Hippocampal formation (tissue), 2 donors: ENCODE measurements around the gene FAM3D.
"Not testable (repeated sequence)": the region's sequence is repeated elsewhere in the genome, so short reads cannot be mapped to it uniquely, and the experiment has no call there.

Experiments
- DNase-seq, 2 donors: peaks; one replicate each; lab custom pipeline; 2025; lab: John Stamatoyannopoulos, UW

The FAM3D gene

GRCh38 chr3:58683466-58683865 is 16.9 kb upstream of the FAM3D start:
- no peak for DNase-seq

GRCh38 chr3:58683001-58683458 is 16.5 kb upstream of the FAM3D start:
- DNase-seq, result no peak

- DNase-seq, result no peak
These were observed 15.3 kb upstream of the FAM3D start for GRCh38 chr3:58681863-58682262.

DNA sequence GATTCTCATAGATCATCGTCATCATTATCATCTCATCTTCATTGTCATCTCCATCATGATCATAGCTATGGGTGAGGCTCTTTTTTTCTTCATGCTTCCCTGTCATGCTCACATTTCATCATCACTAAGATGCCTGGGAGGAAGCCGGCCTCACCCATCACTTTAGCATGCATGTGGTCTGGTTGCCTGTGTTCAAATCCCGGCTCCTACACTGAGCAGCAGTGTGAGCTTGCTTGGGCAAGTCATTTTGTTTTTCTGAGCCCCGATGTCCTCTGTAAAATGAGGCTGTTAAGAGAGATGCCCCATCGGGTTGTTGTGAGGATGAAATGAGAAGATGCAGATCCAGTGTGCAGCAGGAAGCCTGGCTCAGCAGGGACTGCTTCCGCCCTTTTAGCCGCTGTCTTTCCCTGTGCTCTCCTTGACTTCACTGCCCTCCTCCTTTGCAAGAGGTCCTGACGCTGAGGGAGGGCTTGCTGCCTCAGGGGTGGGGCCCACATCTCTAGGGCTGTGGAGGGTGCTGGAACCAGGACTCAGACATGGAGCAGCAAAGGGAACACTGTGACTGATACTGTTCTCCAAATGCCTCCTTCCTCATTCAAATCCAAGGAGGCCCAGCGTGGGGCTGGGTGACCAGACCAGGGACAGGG is 14.4 kb upstream of the FAM3D start:
- DNase-seq, result no peak

- no peak for DNase-seq
These were observed 13.5 kb upstream of the FAM3D start for GRCh38 chr3:58679974-58680666.

- DNase-seq, result no peak
These were observed 12.9 kb upstream of the FAM3D start for GRCh38 chr3:58679446-58679845.

- not testable (repeated sequence) for DNase-seq
These were observed 11.8 kb upstream of the FAM3D start for GRCh38 chr3:58678177-58678970.

- no peak for DNase-seq
These were observed 6.3 kb upstream of the FAM3D start for GRCh38 chr3:58672880-58673279.

DNA sequence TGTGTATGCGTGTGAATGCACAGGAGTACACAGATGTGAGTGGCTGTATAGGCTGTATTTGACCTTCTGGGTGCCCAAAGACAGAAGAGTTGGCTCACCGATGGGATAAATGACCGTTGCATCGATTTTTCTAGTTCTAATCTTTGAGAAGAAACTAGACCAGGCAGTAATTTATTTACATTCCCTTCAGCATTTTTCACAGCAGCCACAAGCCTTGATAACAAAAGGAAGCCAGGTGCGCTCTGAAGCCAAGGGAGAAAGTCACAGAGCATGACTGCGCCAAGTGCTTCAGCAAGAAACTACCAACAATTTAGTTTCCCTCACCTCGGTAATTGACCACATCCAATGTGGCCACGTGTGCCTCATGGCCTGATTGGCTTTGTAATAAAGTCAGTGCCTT is 5.9 kb upstream of the FAM3D start:
- no peak for DNase-seq

DNA sequence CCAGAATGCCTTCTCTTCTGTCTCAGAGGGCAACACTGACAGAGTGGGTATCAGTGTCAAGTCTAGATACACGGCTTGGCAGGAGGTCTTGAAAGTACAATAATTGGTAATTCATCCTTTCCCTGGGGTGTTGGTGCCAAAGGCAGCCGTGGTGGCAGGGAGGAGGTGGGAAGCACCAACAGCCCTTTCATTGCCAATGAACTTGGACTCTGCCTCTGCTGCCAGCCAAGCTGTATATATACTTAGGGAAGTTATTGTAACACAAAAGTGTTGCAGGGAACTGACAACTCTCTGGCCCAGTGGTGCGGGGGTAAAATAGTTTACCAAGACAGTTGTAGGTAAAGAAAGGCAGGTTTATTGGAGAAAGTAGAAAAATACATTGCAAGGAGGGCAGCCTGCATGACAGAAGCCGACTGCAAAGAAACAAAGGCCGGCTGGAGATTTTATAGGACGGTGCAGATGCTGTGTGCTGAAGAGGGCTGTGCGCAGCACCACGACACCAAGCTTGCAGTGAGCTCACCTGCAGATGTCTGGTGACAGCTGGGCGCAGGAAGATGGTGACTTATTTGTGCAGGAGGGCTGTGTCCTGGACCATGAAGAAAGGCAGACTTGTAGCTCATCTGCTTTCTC is 4.0 kb upstream of the FAM3D start:
- DNase-seq, result no peak

DNA sequence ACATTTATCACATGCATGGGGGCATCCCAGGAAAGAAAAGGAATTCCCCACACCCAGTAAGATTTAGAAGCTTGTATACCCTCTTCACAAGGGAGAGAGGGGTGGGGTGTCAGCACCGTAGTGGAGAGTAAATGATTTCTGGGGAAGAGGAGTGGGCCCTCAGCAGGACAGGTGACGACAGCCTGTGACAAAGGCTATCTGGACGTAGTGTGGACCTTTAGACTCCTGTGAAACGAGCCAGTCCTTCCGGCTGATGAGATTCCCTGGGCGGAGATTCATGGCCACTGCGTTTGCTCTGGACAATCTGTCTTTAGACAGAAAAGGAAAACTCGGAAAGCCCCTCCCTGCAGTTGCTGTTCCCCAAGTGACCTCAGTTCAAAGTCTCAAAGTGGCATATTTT is 1.7 kb upstream of the FAM3D start:
- DNase-seq, result no peak

DNA sequence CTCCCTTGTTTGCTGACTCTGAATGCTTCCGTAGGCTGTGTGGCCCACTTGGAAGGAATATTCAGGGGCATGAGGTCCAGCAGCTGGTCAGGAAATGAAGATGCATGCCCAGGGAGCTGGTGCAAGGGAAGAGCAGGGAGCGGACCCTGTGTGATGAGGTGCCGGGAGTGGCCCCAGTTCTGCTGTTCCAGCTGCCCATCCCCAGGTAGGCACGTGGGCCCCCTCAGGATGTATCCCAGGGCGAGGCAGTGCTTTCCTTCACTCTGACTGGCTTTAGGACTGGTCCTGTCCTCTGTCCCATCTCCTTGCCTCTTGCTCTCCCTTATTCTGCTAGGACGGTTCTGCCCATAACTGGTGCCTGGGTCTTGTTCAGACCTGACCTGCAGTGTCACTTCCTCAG is 1.1 kb upstream of the FAM3D start:
- DNase-seq, result no peak

DNA sequence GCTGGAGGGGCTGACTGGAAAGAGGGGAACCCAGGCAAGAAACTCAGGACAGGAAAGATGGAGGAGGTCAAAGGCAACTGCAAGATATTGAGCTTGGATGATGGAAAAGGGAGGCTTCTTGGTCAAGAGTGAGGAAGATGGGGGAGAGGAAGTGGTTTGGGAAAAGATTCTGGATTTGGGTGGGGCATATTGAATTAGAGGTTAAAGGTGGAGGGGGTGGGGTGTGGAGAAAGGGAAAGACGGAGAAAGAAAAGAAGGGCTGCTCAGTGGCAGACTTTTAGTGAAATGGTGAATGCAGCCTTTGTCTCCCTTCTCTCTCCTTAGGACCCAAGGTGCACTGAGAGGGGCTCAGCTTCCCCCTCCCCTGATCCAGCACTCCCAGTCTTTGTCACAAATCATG is 655 bp upstream of the FAM3D start:
- DNase-seq, result no peak

- no peak for DNase-seq
These were observed 1.2 kb downstream of the FAM3D start for GRCh38 chr3:58665405-58665804.

DNA sequence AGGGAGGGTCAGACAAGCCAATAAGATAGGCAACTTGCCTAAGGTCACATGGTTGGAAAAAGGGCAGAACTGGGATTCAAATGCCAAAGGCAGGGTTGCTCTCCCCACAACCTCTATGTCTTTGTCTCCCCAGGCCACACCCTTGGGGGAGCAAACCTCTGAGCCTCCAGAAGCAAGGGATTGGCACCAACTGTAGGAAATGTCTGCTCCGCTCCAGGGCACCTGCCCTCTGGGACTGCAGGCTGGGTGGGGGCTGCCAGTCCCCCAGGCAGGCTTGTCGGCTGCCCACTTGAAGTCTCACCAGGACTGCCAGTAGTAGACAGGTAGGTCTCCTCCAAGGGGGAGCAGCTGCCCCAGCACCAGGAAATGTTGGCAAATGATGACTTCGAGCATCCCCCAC is 2.0 kb downstream of the FAM3D start:
- DNase-seq, result no peak

DNA sequence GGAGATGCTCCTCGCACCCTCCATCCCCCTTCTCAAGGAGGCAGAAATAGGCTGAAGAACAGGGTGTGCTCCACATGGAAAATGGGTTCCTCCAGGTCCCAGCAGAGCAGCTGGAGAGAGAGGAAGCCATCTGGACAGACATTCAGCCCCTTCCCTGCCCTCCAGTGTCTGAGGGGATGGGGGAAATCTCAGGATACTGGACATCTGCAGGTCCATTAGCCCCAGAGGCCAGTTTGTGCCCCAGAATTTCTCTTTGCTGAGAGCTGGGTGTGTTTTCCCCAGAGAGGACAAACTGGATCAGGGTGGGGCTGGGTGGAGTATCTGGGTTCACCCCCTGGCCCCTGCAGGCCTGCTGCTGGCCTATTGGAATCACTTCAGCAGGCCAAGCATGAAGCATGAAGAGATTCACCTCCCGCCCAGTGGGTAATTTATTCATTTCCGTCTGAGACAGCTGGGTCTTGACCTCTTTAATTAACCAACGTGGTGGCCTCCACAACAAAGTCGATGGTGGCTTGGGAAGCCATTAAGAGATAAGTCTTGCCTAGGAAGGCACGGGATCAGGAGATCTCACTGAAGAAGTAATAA is 4.6 kb downstream of the FAM3D start:
- no peak for DNase-seq

GRCh38 chr3:58660998-58661397 is 5.6 kb downstream of the FAM3D start:
- DNase-seq, result no peak

DNA sequence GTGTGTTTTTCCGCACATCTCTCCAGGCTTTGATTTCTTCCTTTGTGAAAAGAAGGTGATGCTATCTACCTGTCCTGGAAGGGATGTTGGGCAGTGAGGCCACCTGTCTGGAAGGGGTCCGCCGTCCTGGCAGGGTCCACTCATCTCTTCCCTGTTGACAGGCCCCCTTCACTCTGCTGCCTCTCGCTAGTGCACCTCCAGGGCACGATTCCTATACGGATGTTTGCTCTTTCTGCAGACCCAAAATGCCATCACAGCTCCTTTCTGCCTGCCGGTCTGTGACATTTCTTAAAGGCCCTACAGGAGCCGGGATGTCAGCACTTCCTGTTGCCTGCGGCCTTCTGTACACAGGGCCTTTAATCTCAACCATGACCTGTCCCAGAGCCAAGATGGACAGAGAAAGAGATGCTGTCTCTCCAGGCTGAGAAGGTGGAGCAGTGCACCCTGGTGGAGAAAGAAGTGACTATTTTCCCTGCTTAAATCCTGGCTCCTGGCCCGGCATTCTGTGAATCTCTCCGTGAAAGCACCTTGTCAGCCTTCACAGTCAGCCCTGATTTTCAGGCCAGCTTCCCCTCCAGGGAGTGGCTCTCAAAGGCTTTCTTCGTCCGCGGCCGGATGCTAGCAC is 7.4 kb downstream of the FAM3D start:
- DNase-seq, result no peak

DNA sequence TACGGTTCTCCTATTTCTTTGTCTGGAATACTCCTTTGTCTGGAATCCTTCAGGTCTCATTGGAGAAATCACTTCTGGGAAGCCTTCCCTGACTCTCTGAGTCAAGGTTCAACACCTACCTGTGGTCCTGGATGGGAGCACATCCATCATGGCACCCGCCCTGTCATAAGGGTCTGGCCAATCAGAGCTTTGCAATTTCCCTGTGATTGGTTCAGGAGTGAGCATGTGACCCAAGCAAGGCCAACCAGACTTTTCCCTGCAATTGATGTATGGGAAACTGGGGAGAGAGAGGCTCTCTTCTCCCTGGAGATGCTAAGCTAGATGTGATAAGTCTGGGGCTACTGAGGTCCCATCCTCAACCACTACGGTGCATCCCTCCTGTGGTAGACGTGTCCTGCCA is 8.1 kb downstream of the FAM3D start:
- DNase-seq, result no peak

GRCh38 chr3:58657571-58658141 is 8.9 kb downstream of the FAM3D start:
- DNase-seq, result no peak

- DNase-seq, result no peak
These were observed 9.5 kb downstream of the FAM3D start for GRCh38 chr3:58657036-58657520.
